HUES48 (cell line): ENCODE results near the gene TIMM17B.

Experiments
- H3K27ac ChIP-seq: one replicate; pipeline ENCODE4 v1.7.0; 2013; ENCODE audit warnings: low read depth, low read length, inconsistent platforms
- H3K27me3 ChIP-seq: 2 replicates; pipeline ENCODE4 v1.6.1; 2013; ENCODE audit warnings: mild to moderate bottlenecking, low read length; ENCODE audit not compliant: control insufficient read depth, insufficient read depth
- H3K36me3 ChIP-seq: 2 replicates; pipeline ENCODE4 v1.6.1; 2013; ENCODE audit warnings: low read length; ENCODE audit not compliant: control insufficient read depth, insufficient read depth
- H3K4me1 ChIP-seq: 2 replicates; pipeline ENCODE4 v1.6.1; 2013; ENCODE audit warnings: mild to moderate bottlenecking, low read length; ENCODE audit not compliant: control insufficient read depth, insufficient read depth
- H3K4me3 ChIP-seq: 2 replicates; pipeline ENCODE4 v1.5.1; 2013; ENCODE audit warnings: mild to moderate bottlenecking, low read depth, low read length
- H3K9ac ChIP-seq: 2 replicates; pipeline ENCODE4 v1.6.1; 2013; ENCODE audit warnings: mild to moderate bottlenecking, low read depth, low read length, moderate library complexity
- H3K9me3 ChIP-seq: 2 replicates; pipeline ENCODE4 v1.6.1; 2013; ENCODE audit warnings: low read length; ENCODE audit not compliant: control insufficient read depth, insufficient read depth

Gene TIMM17B

GRCh38 chrX:48897625-48898306 lies at the start of gene TIMM17B, which contains the start of gene PQBP1:
TSS of gene TIMM17B (minus strand) at chrX:48897768. CDS start at chrX:48897749, 19 bp downstream.
TSS of gene PQBP1 (plus strand) at chrX:48897930. CDS start at chrX:48898510, 580 bp downstream.
- Histone ChIP-seq H3K4me3 (peak within 1 kb of the TSS; percentile 87), H3K4me1 (0 out of 2 replicates have a peak, but pooled peaks cover 3% of the 10 kb centered on the region), H3K36me3 (peaks cover 42% of the 10 kb centered on the region), H3K9me3 (peaks cover 31% of the 10 kb centered on the region), H3K9ac (peak within 1 kb of the TSS; percentile 77), H3K27me3 (no peaks in the 10 kb centered on the region), H3K27ac (peak within 1 kb of the TSS; percentile 98)

GRCh38 chrX:48945517-48946348 lies 48.2 kb upstream of the TIMM17B start:
- H3K4me3 ChIP-seq = no peak overlapping the region
- H3K9me3 ChIP-seq = peaks cover 24% of the 10 kb centered on the region
- no peak overlapping the region for H3K9ac ChIP-seq
- H3K36me3 ChIP-seq = peaks cover 18% of the 10 kb centered on the region
- peaks cover 4% of the 10 kb centered on the region; the same call in 1 of the 2 replicates for H3K4me1 ChIP-seq
- no peaks in the 10 kb centered on the region for H3K27me3 ChIP-seq
- no peak overlapping the region for H3K27ac ChIP-seq

- H3K27ac ChIP-seq = no peak overlapping the region
- no peaks in the 10 kb centered on the region for H3K27me3 ChIP-seq
- no peak overlapping the region for H3K9ac ChIP-seq
- peaks cover 30% of the 10 kb centered on the region for H3K9me3 ChIP-seq
- no peak overlapping the region for H3K4me3 ChIP-seq
- H3K36me3 ChIP-seq = peaks cover 22% of the 10 kb centered on the region
- peaks cover 4% of the 10 kb centered on the region; the same call in 1 of the 2 replicates for H3K4me1 ChIP-seq
Measured at GRCh38 chrX:48942895-48943294, 45.3 kb upstream of the TIMM17B start.

- H3K27ac ChIP-seq = no peak overlapping the region
- no peaks in the 10 kb centered on the region for H3K27me3 ChIP-seq
- H3K9ac ChIP-seq = no peak overlapping the region
- peaks cover 14% of the 10 kb centered on the region; the same call in 1 of the 2 replicates for H3K4me1 ChIP-seq
- H3K9me3 ChIP-seq = peaks cover 30% of the 10 kb centered on the region
- H3K4me3 ChIP-seq = no peak overlapping the region
- peaks cover 22% of the 10 kb centered on the region for H3K36me3 ChIP-seq
Measured at GRCh38 chrX:48940404-48940955, 42.9 kb upstream of the TIMM17B start.

GRCh38 chrX:48939524-48940228 lies 42.1 kb upstream of the TIMM17B start:
- Histone ChIP-seq H3K4me1 (peaks cover 14% of the 10 kb centered on the region; the same call in 1 of the 2 replicates), H3K27me3 (no peaks in the 10 kb centered on the region), H3K36me3 (peaks cover 24% of the 10 kb centered on the region), H3K9me3 (peaks cover 30% of the 10 kb centered on the region), H3K9ac (no peak overlapping the region), H3K4me3 (no peak overlapping the region), H3K27ac (no peak overlapping the region)

- Histone ChIP-seq H3K27me3 (no peaks in the 10 kb centered on the region), H3K36me3 (peaks cover 29% of the 10 kb centered on the region), H3K4me3 (no peak overlapping the region), H3K9me3 (peaks cover 36% of the 10 kb centered on the region), H3K27ac (no peak overlapping the region), H3K4me1 (peaks cover 14% of the 10 kb centered on the region; the same call in 1 of the 2 replicates), H3K9ac (no peak overlapping the region)
Measured at GRCh38 chrX:48938721-48939425, 41.3 kb upstream of the TIMM17B start.

- peak overlapping the region; percentile 73 for H3K27ac ChIP-seq
- H3K9ac ChIP-seq = no peak overlapping the region
- H3K27me3 ChIP-seq = no peaks in the 10 kb centered on the region
- H3K4me3 ChIP-seq = peak overlapping the region; percentile 39; the same call in 1 of the 2 replicates
- H3K36me3 ChIP-seq = peaks cover 28% of the 10 kb centered on the region
- peaks cover 14% of the 10 kb centered on the region; the same call in 1 of the 2 replicates for H3K4me1 ChIP-seq
- H3K9me3 ChIP-seq = peaks cover 39% of the 10 kb centered on the region
Measured at GRCh38 chrX:48937054-48937907, 39.7 kb upstream of the TIMM17B start.

- H3K36me3 ChIP-seq = peaks cover 28% of the 10 kb centered on the region
- no peak overlapping the region for H3K4me3 ChIP-seq
- H3K4me1 ChIP-seq = peaks cover 10% of the 10 kb centered on the region; the same call in 1 of the 2 replicates
- H3K9me3 ChIP-seq = peaks cover 38% of the 10 kb centered on the region
- peak overlapping the region; percentile 73 for H3K27ac ChIP-seq
- H3K27me3 ChIP-seq = no peaks in the 10 kb centered on the region
- H3K9ac ChIP-seq = no peak overlapping the region
Measured at GRCh38 chrX:48936429-48937053, 39.0 kb upstream of the TIMM17B start.

- Histone ChIP-seq H3K4me3 (no peak overlapping the region), H3K36me3 (peaks cover 34% of the 10 kb centered on the region), H3K4me1 (peaks cover 10% of the 10 kb centered on the region; the same call in 1 of the 2 replicates), H3K27ac (no peak overlapping the region), H3K9me3 (peaks cover 34% of the 10 kb centered on the region), H3K27me3 (no peaks in the 10 kb centered on the region), H3K9ac (no peak overlapping the region)
Measured at GRCh38 chrX:48935301-48935670, 37.7 kb upstream of the TIMM17B start.
